Measurements from ENCODE around the gene CCDC60.

The CCDC60 gene

GRCh38 chr12:119432949-119433348 lies 98.4 kb downstream of the CCDC60 start:
- FAIRE-seq = no peak
- no peak for DNase-seq (ENCODE audit: low spot score)

- FAIRE-seq (no peak), DNase-seq (ENCODE audit: low spot score) (no peak)
Observed at GRCh38 chr12:119440803-119441360, 106.4 kb downstream of the CCDC60 start.

GRCh38 chr12:119444462-119445044 lies 110.0 kb downstream of the CCDC60 start:
- DNase-seq (ENCODE audit: low spot score) (peak; percentile 30), FAIRE-seq (no peak)

GRCh38 chr12:119446459-119446858 lies 111.9 kb downstream of the CCDC60 start:
- DNase-seq (ENCODE audit: low spot score) (peak; percentile 28), FAIRE-seq (peak; percentile 45)

GRCh38 chr12:119447126-119447525 lies 112.6 kb downstream of the CCDC60 start:
- FAIRE-seq (no peak), DNase-seq (ENCODE audit: low spot score) (no peak)

- DNase-seq (ENCODE audit: low spot score) = no peak
Observed at GRCh38 chr12:119447618-119448017, 113.1 kb downstream of the CCDC60 start.

GRCh38 chr12:119448611-119449131 lies 114.1 kb downstream of the CCDC60 start:
- FAIRE-seq (no peak), DNase-seq (ENCODE audit: low spot score) (no peak)

More at GRCh38 chr12:119447618-119448017, 113.1 kb downstream of the CCDC60 start:
- no peak for FAIRE-seq

GRCh38 chr12:119450771-119451170 lies 116.2 kb downstream of the CCDC60 start:
- no peak for DNase-seq (ENCODE audit: low spot score)
- FAIRE-seq = no peak

- FAIRE-seq = no peak
- no peak for DNase-seq (ENCODE audit: low spot score)
Observed at GRCh38 chr12:119456824-119457223, 122.3 kb downstream of the CCDC60 start.

GRCh38 chr12:119457271-119457670 lies 122.7 kb downstream of the CCDC60 start:
- no peak for FAIRE-seq
- no peak for DNase-seq (ENCODE audit: low spot score)

- DNase-seq (ENCODE audit: low spot score) = no peak
- no peak for FAIRE-seq
Observed at GRCh38 chr12:119459481-119459880, 125.0 kb downstream of the CCDC60 start.

GRCh38 chr12:119460876-119461275 lies 126.3 kb downstream of the CCDC60 start:
- no peak for DNase-seq (ENCODE audit: low spot score)
- FAIRE-seq = no peak

GRCh38 chr12:119461636-119462214 lies 127.2 kb downstream of the CCDC60 start:
- no peak for FAIRE-seq
- no peak for DNase-seq (ENCODE audit: low spot score)

GRCh38 chr12:119463211-119463926 lies 128.8 kb downstream of the CCDC60 start:
- DNase-seq (ENCODE audit: low spot score) = no peak
- FAIRE-seq = no peak

GRCh38 chr12:119468296-119468695 lies 133.8 kb downstream of the CCDC60 start:
- FAIRE-seq = no peak

GRCh38 chr12:119475650-119476049 lies 141.1 kb downstream of the CCDC60 start:
- no peak for FAIRE-seq

More at GRCh38 chr12:119468296-119468695, 133.8 kb downstream of the CCDC60 start:
- DNase-seq (ENCODE audit: low spot score) = no peak

GRCh38 chr12:119476951-119477350 lies 142.4 kb downstream of the CCDC60 start:
- FAIRE-seq = no peak
- DNase-seq (ENCODE audit: low spot score) = no peak

More at GRCh38 chr12:119475650-119476049, 141.1 kb downstream of the CCDC60 start:
- DNase-seq (ENCODE audit: low spot score) = no peak

- DNase-seq (ENCODE audit: low spot score) (no peak), FAIRE-seq (no peak)
Observed at GRCh38 chr12:119479121-119479561, 144.6 kb downstream of the CCDC60 start.

- FAIRE-seq = no peak
- no peak for DNase-seq (ENCODE audit: low spot score)
Observed at GRCh38 chr12:119480551-119480950, 146.0 kb downstream of the CCDC60 start.

- FAIRE-seq (no peak), DNase-seq (ENCODE audit: low spot score) (no peak)
Observed at GRCh38 chr12:119486599-119487154, 152.1 kb downstream of the CCDC60 start.

- FAIRE-seq = no peak
Observed at GRCh38 chr12:119491814-119492213, 157.3 kb downstream of the CCDC60 start.

GRCh38 chr12:119500209-119500608 lies 165.7 kb downstream of the CCDC60 start:
- DNase-seq (ENCODE audit: low spot score) (no peak), FAIRE-seq (no peak)

More at GRCh38 chr12:119491814-119492213, 157.3 kb downstream of the CCDC60 start:
- no peak for DNase-seq (ENCODE audit: low spot score)
